Parathyroid adenoma (tissue), 2 donors: ENCODE measurements around the gene BMPR2.
"Not testable (repeated sequence)": the region's sequence is repeated elsewhere in the genome, so short reads cannot be mapped to it uniquely, and the experiment has no call there.

ENCODE experiments used
- H2AFZ ChIP-seq: fragments of 300-600 bp; sonication (generic); one replicate; pipeline ENCODE4 v1.7.0; 2017; ENCODE audit warnings: antibody characterized with exemption, mild to moderate bottlenecking
- H3K27ac ChIP-seq: fragments of 300-600 bp; sonication (generic); one replicate; pipeline ENCODE4 v1.7.0; 2017
- H3K27me3 ChIP-seq: fragments of 300-600 bp; sonication (generic); one replicate; pipeline ENCODE4 v1.7.0; 2017; ENCODE audit warnings: low read length; ENCODE audit not compliant: control insufficient read depth, insufficient read depth
- H3K36me3 ChIP-seq: fragments of 300-600 bp; sonication (generic); one replicate; pipeline ENCODE4 v1.7.0; 2017; ENCODE audit warnings: low read length; ENCODE audit not compliant: control insufficient read depth, insufficient read depth
- H3K4me1 ChIP-seq: fragments of 300-600 bp; sonication (generic); one replicate; pipeline ENCODE4 v1.7.0; 2017; ENCODE audit warnings: control low read depth
- H3K4me2 ChIP-seq: fragments of 300-600 bp; sonication (generic); one replicate; pipeline ENCODE4 v1.7.0; 2017; ENCODE audit warnings: low read length
- H3K4me3 ChIP-seq: fragments of 300-600 bp; sonication (generic); one replicate; pipeline ENCODE4 v1.7.0; 2017; ENCODE audit warnings: low read depth, low read length
- H3K79me2 ChIP-seq: fragments of 300-600 bp; sonication (generic); one replicate; pipeline ENCODE4 v1.7.0; 2017; ENCODE audit warnings: control low read depth
- H3K9ac ChIP-seq: fragments of 300-600 bp; sonication (generic); one replicate; pipeline ENCODE4 v1.7.0; 2017; ENCODE audit warnings: mild to moderate bottlenecking
- H3K9me3 ChIP-seq: fragments of 300-600 bp; sonication (generic); one replicate; pipeline ENCODE4 v1.7.0; 2017; ENCODE audit warnings: low read length; ENCODE audit not compliant: control insufficient read depth
- CTCF ChIP-seq: fragments of 300-600 bp; sonication (generic); IDR thresholded peaks from one replicate; pipeline ENCODE4 v1.7.0; 2017; ENCODE audit warnings: antibody characterized with exemption, mild to moderate bottlenecking
- donor health status: primary hyperparathyroidism.

The BMPR2 gene

GRCh38 chr2:202378001-202378400 is 1.9 kb downstream of the BMPR2 start:
- peak overlapping the region; percentile 96 for H3K4me3 ChIP-seq
- no peaks in the 10 kb centered on the region for H3K36me3 ChIP-seq
- H3K27me3 ChIP-seq, result no peaks in the 10 kb centered on the region
- peaks cover 33% of the 10 kb centered on the region for H3K79me2 ChIP-seq
- H3K9ac ChIP-seq, result no peak overlapping the region
- peak overlapping the region; percentile 80 for H3K4me2 ChIP-seq
- no peak for TF ChIP-seq CTCF
- H3K9me3 ChIP-seq, result no peaks in the 10 kb centered on the region
- H2AFZ ChIP-seq, result peak overlapping the region; percentile 10
- H3K27ac ChIP-seq, result peak overlapping the region; percentile 94
- peaks cover 9% of the 10 kb centered on the region for H3K4me1 ChIP-seq

GRCh38 chr2:202378662-202379358 is 2.7 kb downstream of the BMPR2 start:
- no peak overlapping the region for H2AFZ ChIP-seq
- no peak overlapping the region for H3K27ac ChIP-seq
- H3K4me2 ChIP-seq, result peak overlapping the region; percentile 80
- no peaks in the 10 kb centered on the region for H3K9me3 ChIP-seq
- no peaks in the 10 kb centered on the region for H3K27me3 ChIP-seq
- H3K9ac ChIP-seq, result no peak overlapping the region
- peaks cover 9% of the 10 kb centered on the region for H3K4me1 ChIP-seq
- H3K36me3 ChIP-seq, result no peaks in the 10 kb centered on the region
- H3K79me2 ChIP-seq, result peaks cover 41% of the 10 kb centered on the region
- H3K4me3 ChIP-seq, result peak overlapping the region; percentile 96
- TF ChIP-seq CTCF, result no peak

GRCh38 chr2:202382684-202383083 is 6.6 kb downstream of the BMPR2 start:
- Histone ChIP-seq H3K9me3 (no peaks in the 10 kb centered on the region), H3K79me2 (peaks cover 47% of the 10 kb centered on the region), H3K4me1 (peaks cover 9% of the 10 kb centered on the region), H3K4me2 (no peak overlapping the region), H3K4me3 (no peak overlapping the region), H3K36me3 (no peaks in the 10 kb centered on the region), H3K27ac (no peak overlapping the region), H3K27me3 (no peaks in the 10 kb centered on the region), H3K9ac (no peak overlapping the region), H2AFZ (no peak overlapping the region)
- no peak for TF ChIP-seq CTCF

GRCh38 chr2:202386495-202386894 is 10.4 kb downstream of the BMPR2 start:
- H3K27ac ChIP-seq, H3K4me3 ChIP-seq, H3K27me3 ChIP-seq, H3K4me1 ChIP-seq, H2AFZ ChIP-seq, H3K36me3 ChIP-seq, H3K9ac ChIP-seq, H3K9me3 ChIP-seq, H3K4me2 ChIP-seq: not testable (repeated sequence)
- H3K79me2 ChIP-seq, result peaks cover 39% of the 10 kb centered on the region

GRCh38 chr2:202387608-202388342 is 11.6 kb downstream of the BMPR2 start:
- Histone ChIP-seq H3K79me2 (peaks cover 44% of the 10 kb centered on the region), H3K27ac (no peak overlapping the region), H3K27me3 (no peaks in the 10 kb centered on the region), H2AFZ (no peak overlapping the region), H3K9me3 (no peaks in the 10 kb centered on the region), H3K4me1 (no peaks in the 10 kb centered on the region), H3K36me3 (no peaks in the 10 kb centered on the region), H3K4me3 (no peak overlapping the region), H3K4me2 (no peak overlapping the region), H3K9ac (no peak overlapping the region)
- no peak for TF ChIP-seq CTCF
